DMS153 (cell line): ENCODE results near the gene CYP3A5.
"Not testable (repeated sequence)": the region's sequence is repeated elsewhere in the genome, so short reads cannot be mapped to it uniquely, and the experiment has no call there.

Experiments
- DNase-seq: peaks from one replicate; lab custom pipeline; 2025; lab: John Stamatoyannopoulos, UW

Gene CYP3A5

DNA sequence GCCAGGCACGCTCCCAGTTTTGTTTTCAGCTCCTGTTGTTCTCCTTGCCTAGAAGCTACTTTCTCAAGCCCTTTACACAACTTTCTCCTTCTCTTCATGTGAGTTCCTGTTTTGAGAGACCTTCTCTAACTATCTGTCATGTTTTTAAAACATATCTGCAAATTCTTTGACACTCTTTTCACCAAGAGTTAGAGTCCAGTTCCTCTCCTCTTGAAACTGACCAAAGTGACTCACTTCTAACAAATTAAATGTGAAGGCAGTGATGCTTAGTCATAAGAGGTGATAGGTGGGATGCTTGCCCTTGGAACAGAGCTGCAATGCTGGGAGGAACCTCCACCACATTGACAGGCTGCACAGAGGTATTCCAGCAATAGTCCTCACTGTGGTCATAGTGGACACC, 37.8 kb downstream of the CYP3A5 start:
- DNase-seq: no peak

DNA sequence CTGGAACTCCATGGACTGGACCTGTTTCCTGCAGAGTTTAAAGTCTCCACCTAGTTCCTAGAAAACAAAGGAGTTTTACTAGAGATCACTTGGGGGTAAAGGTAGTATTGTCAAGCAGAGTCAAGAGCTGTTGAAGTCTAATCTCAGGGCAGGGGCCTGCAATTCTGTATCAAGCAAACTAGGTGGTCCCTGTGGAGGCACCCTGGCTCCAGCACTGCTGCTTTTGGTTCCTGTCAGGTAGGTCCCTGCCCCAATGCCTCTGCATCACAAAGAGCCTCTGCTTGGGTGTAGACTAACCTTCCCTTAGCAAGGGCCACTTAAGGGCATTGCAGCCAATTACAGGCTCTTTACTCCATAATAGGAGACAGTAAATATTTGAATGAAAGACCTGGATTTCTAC, 40.5 kb downstream of the CYP3A5 start:
- DNase-seq: no peak

DNA sequence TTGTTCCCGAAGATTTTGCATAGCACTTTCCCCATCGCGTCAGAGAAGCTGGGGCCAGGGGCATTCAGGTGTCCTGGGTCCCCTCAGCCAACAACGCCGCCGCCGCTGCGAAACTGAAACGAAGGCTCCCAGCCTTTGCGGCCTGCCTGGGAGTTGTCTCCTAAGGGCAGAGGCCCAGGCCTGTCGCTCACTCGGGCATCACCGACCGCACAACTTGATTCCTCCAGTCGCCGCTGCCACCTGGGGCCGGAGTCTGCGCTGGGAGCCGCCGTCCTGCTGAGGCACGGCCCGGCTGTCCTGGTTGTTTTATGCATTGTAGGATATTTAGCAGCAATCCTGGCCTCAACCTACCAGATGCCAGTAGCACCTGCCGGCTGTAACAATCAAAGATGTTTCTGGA, 41.1 kb downstream of the CYP3A5 start:
- no peak for DNase-seq

DNA sequence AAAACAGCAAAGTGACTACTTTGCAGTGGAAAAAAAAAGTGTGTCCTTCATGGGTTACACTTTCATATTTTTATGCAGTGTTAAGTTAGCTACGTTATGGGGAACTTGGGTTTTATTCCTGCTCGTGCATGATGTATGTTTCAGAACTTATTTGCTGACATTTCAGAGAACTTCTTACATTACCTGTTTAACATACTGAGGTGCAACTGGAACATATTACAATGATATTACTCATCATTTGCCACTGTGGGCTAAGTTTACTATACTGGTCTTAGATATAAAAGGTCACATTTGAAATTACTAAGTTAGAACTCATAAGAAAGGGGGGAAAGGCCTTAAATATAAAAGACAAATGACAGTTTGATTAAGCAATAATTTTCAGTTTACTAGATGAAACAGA, 42.4 kb downstream of the CYP3A5 start:
- not testable (repeated sequence) for DNase-seq

DNA sequence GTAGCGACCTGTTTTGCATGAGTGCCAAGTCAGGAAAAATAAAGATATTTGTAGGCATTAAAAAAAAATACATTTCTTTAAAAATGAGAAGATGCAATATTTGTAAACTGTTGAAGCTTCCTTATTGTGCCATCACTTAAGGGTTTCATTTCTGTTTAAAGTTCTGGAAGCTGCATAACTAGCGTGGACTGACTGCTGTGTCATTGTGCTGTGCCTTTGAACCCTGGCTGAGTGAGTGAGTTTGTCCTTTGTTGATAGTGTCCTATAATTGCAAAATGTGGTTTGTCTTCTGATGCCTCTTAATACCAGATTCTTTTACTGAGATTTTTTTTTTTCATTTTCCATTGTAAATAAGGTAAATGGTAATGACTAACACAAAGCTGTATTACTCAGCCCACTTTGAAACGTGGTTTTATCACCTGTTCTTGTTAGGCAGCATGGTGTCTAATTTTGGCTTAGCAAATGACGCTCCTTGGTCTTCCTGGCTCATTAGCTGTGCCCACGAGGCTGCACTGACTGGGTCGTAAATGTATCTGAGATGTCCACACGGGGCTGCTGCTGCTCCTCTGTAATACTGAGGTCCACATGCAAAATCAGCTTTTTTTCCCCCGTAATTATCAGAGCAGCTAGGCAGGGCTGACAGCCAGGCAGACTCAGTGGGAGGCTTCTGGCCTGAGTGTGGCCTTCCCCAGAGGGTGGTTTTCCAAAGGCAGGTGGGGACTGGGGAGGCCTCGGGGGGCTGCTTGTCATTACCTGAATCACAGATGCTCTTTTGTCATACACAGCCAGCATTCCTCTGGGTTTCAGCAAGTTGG, 48.3 kb downstream of the CYP3A5 start:
- no peak for DNase-seq

DNA sequence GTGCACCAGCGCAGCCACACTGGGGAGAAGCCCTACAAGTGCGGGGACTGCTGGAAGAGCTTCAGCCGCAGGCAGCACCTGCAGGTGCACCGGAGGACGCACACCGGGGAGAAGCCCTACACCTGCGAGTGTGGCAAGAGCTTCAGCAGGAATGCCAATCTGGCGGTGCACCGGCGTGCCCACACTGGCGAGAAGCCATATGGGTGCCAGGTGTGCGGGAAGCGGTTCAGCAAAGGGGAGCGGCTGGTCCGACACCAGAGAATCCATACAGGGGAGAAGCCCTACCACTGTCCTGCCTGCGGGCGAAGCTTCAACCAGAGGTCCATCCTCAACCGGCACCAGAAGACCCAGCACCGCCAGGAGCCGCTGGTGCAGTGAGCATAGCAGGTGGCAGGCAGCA, 50.2 kb downstream of the CYP3A5 start:
- DNase-seq: no peak

DNA sequence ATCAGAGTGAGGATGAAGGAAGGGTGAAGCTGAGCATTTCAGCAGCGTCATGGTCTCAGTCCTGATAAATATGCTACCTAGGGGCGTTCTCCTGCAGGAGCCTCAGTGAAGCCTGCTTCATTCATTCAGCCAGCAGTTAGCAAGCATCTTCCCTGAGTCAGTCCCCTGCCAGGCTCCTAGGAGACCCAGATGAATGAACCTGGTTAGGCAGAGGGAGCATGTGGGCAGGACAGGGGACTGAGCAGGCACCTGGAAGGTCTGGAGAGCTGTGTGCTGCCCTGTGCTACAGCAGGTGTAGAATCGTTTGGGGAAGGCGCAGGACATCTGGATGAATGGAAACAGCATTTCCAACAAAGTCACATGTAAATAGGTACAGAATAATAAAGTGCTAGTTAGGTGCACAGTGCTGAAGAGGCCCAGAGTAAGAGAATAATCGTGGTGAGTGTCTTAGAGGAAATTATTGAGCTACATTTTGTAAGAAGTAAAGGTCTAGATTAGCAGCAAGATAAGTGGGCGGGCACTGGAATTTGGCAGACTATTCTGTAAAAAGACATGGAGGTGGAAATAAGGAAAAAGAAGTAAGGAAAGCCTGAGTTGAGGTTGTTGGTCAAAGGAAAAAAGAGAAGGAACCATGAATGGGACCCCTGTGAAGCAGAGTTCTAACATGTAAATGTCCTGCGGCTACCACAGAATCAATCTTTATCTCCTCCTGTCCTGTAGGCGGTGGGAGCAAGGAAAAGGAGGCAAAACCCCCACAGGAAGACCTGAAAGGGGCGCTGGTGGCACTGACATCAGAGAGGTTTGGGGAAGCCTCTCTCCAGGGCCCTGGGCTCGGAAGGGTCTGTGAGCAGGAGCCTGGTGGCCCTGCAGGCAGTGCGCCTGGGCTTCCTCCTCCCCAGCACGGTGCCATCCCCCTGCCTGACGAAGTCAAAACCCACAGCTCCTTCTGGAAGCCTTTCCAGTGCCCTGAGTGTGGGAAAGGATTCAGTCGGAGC, 51.0 kb downstream of the CYP3A5 start:
- DNase-seq: no peak

DNA sequence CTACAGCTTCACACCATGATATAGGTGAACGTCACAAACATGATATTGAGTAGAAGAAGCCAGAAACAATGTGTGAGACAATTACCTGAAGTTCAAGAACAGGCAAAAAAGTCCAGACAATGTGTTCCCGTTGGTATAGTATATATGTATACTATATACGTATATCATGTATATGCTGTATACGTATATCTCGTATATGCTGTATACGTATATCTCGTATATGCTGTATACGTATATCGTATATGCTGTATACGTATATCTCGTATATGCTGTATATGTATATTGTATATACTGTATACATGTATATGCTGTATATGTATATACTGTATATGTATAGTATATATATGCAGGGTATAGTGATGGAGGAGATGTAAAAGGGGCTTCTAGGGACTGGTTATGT, 52.3 kb downstream of the CYP3A5 start:
- no peak for DNase-seq

DNA sequence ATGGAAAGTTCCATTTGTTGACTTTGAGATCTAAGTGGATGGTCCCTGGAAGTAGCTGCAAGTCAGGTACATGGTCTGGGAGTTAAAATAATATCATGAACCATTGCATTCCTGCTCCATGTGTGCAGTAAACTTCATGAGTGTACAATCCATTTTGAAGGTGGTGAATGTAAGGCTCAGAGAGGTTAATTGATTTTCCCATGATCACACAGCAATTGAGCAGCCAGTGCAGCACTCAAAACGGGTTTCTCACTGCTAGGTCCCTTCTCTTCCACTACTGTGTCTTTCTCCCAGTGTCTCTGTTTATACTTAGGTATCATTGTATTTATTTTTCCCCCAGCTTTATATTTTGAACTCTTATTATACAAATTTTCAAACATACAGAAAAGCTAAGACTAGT, 53.1 kb downstream of the CYP3A5 start:
- DNase-seq: no peak

DNA sequence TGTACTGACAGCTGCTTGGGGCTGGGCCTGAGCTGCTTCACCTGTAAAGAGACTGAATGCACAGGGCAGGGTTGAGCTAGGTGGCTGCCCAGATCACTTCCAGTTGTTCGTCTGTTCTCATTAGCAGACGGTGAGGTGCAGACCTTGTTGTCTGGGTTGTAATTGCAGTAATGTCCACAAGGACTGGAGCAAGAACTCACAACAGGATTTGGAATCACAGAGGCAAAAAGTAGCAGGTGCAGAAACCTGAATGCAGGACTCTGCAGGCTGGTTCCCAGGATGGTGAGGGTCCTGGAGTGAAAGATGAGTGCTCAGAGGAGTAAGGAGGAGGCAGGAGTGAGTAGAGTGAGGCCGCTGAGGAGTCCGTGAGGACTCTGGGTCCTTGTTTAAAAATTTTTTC, 53.8 kb downstream of the CYP3A5 start:
- DNase-seq: no peak

DNA sequence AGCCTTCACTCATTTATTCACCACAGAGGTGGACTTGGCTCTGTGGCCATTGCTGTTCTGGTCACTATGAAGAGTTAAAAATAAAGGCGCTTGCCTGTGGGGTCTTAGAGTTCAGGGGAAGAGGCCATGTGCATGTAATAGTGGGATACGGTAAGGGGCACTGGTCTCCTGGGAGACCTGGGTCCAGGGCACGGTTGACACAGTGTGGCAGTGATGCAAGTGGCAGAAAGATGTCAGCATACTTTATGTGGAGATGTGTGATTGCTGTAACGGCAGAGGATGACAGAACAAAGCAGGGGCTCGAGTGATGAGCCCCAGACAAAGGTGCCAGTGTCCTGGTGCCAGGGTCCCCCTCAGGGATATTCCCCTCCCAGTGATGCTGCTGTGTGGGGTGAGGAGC, 54.5 kb downstream of the CYP3A5 start:
- no peak for DNase-seq

DNA sequence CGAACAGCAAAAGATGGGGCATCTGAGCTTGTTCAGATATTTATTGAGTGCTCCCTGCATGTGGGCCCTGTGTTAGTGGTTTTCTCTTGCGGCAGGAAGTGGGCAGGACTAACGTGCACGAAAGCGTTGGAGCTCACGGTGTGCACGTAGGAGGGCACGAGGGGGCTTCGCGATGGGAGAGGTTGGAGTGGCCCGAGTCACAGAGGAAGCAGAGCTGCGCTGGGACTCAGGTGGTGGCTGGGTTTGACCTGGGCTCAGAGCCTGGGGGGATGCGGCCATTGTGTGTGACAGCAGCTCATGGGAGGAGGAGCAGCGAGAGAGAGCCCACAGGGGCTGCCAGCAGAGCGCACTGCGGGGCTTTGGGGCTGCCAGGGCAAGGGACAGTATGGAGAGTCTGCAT, 55.3 kb downstream of the CYP3A5 start:
- DNase-seq: no peak

DNA sequence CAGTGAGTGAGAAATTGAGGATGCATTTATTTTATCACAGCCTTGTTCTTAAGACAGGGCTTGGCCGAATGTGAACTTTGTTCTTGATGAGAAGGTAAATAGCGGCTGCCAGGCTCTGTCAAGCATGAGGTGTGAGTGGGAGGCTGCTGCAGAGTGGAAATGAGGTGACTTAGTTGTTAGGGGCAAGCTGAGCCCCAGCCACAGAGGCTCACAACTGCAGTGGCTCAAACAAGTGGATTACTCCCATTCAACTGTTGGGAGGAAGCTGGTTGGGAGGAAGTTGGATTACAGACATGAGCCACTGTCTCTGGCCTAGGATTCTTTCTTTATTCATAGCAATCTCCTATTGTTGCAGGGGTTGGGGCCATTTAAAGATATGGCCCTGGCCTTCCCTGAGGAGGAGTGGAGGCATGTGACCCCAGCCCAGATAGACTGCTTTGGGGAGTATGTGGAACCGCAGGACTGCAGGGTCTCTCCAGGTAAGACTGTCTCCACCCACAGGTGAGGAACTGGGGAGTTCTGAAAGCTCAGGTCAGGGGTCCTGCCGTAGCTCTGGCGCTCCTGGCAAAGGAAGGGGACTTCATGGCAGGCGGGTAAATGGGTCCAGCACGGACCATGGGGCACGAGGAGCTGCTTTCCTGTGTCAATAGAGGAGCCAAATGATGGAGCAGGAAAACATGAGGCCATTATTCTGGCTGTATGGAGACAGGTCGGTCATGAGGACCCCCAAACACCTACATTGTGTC, 55.9 kb downstream of the CYP3A5 start:
- DNase-seq: no peak

DNA sequence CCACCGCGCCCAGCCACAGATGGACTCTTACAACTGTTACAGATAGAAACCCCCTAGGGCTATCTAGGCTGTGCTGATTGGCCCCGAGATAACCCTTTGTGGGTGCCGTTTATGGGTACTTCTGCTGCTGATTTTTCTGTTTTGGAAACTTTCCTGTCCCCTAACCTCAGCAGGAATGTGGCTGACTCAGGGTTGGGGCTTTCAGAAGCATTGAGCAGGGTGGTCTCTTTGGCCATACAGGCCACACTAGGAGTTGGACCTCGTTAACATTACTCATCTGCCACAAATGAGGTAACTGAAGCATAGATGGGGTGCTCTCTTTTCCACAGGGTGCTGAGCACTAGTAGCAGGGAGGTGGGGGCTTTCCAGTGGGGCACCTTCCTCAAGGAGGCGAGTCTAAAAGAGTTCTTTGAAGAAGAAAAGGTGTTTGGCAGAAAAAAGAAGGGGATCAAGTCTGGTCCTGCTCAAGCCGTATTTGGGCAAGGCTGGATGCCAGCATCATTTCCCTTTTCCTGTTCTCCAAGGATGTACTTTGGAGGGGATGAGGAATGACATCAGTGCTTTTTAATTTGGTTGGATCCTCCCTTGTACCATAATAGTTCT, 56.6 kb downstream of the CYP3A5 start:
- no peak for DNase-seq

DNA sequence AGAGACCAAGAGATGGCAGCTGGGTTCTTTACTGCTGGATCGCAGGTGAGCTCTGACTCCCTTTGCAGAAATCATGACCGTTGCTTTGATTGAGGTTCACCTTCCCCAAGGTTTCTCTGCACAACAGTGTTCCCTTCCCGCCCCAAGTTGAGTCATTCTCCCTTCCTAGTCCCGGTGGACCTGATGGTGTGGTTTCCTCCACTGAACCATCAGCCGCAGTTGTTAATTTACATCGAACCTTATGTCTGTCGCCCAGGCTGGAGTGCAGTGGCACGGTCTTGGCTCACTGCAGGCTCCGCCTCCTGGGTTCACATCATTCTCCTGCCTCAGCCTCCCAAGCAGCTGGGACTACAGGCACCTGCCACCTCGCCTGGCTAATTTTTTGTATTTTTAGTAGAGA, 57.2 kb downstream of the CYP3A5 start:
- no peak for DNase-seq

DNA sequence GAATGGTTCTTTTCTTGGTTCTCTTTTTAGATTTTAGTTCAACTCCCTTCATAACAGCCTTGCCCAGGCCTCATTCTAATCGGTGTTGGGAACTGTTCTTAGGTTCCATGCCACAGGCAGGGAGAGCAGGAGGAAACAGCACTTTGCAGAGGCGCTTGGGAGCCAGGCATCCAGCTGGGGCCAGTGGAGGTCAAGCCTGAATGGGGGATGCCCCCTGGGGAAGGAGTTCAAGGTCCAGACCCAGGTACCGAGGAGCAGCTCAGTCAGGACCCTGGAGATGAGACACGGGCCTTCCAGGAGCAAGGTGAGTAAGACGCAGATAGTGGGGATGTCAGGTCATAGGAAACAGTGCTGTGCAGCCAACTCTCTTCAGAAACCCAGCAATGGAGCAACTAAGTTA, 58.5 kb downstream of the CYP3A5 start:
- no peak for DNase-seq

DNA sequence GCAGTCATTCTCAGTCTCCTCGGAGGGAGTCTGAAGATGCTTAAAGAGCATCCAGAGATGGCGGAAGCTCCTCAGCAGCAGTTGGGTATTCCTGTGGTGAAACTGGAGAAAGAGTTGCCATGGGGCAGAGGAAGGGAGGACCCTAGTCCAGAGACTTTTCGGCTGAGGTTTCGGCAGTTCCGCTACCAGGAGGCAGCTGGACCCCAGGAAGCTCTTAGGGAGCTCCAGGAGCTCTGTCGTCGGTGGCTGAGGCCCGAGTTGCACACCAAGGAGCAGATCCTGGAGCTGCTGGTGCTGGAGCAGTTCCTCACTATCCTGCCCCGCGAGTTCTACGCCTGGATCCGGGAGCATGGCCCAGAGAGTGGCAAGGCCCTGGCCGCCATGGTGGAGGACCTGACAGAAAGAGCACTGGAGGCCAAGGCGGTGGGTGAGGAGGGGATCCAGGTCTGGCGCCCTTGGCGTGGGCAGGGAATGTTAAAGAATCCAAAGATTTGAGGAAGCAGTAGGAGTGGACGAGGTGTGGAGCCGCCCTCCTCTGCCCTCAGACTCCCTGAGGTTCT, 60.1 kb downstream of the CYP3A5 start:
- DNase-seq: no peak

DNA sequence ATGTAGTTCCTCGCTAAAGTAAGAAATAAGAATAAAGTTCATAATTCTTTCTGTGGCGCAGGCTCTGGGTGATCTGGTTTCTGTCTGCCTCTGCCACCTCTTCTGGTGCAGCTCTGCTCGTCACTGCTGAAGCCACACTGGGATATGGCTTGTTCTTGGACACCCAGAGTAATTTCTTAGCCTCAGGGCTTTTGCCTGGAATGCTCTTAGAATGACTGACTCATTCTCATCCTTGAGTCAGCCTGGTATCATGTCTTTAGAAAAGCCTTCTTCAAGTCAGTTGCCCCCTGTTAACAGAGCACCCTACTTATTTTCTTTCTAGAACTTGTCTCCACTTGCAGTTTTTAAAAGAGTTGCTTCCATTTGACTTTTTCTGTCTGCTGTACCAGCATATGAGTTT, 61.1 kb downstream of the CYP3A5 start:
- no peak for DNase-seq

DNA sequence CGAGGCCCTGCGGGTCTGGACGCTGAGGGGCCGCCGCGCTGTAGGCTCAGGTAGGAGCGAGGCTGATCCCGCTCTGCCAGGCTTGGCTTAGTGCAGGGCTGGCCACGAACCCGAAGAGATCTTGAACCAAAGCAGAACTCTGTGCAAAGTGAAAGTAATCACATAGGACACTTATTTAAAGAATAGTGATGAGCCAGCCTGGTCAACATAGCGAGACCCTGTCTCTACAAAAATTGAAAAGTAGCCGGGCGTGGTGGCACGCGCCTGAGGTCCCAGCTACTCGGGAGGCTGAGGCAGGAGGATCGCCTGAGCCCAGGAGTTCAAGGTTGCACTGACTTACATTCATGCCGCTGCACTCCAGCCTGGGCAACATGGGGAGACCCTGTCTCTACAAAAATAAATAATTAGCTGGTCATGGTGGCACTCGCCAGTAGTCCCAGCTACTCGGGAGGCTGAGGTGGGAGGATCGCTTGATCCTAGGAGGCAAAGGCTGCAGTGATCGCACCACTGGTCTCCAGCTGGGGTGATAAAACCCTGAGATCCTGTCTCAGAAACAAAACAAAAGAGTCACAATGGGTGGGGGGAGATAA, 62.5 kb downstream of the CYP3A5 start:
- no peak for DNase-seq

DNA sequence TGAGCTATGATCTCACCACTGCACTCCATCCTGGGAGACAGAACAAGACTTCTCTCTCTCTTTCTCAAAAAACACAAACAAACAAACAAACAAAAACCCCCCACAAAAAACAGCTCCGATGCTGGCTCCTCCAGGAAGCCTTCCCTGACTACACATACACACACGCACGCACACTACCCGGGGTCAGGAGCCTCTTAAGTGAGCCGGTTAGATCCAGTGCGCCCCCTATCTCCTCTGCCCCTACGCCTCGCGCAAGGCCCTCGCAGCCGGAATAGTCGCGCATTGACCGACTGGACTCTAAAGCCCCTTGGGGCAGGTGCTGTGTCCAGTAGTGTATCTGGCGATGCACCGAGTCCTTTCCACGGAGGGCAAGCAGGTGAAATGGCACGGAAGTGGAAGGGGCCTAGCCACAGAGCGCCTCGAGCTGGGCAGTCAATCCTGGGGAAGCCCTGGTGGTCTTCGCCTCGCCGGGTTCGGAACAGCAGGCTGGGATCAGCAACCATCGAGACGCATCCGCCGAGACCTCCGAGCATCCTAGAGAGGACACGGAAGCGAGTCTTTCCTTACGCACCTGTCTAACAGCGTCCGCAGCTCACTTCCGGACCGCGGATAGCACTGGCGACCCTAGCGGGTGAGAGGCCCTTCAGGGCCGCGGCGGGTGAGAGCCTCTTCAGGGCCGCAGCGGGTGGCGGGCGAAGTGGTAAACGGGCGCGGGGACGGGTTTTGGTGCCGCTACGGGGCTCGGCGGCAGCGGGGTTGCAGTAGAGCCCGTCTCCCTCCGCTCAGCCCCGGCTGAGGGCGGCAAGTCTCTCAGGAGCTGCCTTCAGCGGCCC, 63.2 kb downstream of the CYP3A5 start, which contains the start of gene ZSCAN25:
Gene ZSCAN25, plus strand, starts transcription at position 588 of the 833 bp plus-strand sequence. CDS start 2,661 bp downstream, outside the sequence.
- DNase-seq: peak; percentile 81
